Glomerular visceral epithelial cell (primary cell): ENCODE data around the gene RILP.
A peak's percentile ranks its signal among the peaks of the same experiment; 100 is the strongest.

ENCODE experiments used
- DNase-seq: peaks from one replicate; pipeline ENCODE4 v3.0.0-alpha.2; 2016; ENCODE audit errors: extremely low spot score

RILP gene

DNA sequence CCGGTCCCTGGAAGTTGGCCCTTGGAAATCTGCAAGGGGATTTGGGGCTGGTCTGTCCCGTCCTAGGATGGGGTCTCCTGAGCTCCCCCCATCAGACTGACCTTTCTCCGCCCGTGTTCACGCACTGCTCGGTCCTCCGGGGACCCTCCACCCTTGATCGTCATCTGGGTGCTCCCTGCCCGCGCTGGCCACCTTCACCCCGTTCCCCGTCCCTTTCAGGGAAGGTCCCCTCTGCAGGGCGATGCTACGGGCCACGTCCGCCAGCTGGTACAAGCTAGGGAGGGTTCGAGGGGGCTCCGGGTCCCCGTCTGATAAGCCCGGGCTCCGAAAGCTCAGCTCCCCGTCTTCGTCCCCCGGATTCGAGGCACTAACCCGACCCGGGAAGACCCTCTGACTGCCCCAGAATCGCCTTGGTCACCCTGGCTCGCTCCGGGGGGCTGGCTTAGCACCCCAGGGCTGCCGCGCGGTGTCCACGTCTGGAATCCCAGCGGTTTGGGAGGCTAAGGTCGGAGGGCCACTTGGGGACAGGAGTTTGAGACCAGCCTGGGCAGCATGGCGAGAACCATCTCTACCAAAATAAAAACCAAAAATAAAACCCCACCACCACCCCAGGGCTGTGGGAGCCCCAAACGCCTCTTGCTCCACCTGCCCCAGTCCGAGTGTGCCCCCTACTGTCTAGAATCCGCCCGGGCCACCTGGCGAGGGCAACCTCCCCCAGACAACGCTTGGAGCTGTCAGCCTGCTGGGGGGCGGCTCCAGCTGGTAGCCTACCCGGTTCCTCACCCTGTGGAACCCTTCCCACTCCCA, 20.0 kb downstream of the RILP start:
- DNase-seq = peak; percentile 63

DNA sequence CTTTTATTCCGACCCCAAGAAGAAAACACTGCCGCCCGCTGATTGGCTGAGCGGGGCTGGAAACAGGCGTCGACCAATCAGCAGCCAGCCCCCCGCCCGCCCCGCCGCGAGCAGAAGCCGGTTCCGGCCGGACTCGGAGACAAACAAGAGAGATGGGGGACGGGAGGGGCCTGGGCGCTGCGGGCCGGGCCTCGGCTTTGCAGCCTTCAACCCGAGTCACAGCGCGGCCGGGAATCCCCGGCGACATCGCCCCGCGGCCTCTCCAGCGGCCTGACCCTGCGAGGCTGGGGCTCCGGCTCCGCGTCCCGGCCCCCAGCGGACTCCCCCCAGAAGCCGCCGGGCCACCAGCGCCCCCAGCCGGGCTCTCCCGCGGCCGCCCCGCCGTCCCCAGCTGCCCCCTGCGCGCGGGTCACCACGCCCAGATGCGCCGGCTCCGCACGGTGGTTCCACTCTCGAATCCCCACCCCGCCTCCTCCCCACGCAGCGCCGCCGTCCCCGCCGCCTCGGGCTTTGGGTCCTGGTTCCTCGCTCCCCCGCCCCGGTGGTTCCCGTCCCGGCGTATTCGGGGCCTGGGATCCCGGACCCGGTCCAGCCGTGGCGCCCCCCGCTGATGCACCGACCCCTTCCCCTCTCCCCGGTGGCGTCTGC, 20.7 kb downstream of the RILP start:
- peak; percentile 97 for DNase-seq

DNA sequence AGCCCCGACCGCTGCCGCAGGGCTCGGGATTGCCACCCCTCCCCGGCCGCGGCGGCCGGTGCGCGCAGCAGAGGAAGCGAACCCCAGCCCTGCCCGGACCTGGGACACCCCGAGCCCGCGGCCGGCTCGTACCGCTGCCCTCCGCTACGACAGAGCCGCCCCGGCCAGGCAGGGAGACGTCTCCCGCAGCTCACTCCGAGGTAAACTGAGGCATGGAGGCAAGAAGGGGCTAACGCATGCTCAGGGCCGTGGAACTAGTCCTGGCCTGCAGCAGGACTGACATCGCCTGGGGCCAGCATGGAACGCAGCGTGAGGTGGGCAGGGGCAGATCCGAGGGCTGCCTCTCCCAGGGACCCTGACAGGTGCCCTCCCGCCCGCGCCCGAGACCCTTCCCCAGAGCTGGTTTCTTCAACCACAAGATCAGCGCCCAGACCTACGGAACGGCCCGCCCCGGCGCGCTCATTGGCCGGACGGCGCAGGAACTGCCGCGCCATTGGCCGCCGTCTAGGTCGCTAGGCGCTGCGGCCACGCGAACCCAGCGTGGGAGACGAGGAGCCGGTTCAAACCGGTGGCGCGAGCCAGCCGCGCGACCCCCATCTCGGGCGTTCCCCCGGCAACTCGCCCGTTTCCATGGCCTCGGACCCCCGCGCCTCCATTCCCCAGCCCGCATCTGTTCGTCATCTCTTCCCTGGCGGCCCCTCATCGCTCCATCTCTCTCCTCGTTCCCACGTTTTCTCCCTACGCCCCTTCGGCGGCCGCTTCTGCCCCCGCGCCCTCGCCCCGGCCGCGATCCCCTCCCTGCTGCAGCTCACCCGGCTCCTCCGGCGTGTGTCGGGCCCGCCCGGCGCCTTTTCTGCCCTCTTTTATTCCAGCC, 21.4 kb downstream of the RILP start, which contains the start of gene SLC43A2:
Gene SLC43A2 (minus strand): TSS at position 853 of the 874 bp plus-strand sequence. CDS start 960 bp downstream, outside the sequence.
- peak; percentile 79 for DNase-seq

DNA sequence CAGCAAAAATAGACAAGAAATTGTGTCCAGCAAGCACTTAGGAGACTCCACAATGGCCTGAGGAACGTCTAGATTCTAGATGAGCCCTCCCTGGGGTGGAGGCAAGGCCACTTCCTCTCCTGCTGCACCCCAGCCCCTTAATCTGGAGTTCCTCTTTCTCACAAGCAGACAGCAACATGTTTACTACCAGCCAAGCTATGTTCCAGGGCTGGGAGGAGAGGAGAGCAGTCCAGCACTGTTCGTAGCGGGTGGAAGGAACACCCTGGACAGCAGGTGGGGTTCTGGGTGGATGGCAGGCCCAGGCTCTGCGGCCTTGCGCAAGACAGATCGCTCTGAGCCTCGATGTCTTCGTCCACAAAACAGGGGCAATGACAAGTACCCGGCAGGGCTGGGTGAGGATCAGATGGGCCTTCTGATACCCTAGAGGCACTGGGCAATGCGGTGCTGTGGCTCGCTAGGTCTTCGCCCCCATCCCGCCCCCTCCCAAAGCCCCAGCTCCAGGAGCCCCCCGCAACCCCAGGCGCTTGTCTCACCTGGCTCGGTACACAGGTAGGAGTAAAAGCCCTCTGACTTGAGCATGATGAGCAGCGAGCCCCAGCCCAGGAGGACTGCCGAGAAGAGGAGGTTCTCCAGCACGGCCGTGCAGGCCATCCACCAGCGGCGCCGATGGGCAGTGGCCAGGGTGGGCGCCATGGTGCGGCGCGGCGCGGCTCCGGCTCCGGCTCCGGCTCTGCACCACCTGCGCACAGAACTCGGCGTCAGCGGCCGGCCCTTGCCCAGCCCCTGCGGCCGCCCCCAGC, 22.3 kb downstream of the RILP start:
- no peak for DNase-seq

DNA sequence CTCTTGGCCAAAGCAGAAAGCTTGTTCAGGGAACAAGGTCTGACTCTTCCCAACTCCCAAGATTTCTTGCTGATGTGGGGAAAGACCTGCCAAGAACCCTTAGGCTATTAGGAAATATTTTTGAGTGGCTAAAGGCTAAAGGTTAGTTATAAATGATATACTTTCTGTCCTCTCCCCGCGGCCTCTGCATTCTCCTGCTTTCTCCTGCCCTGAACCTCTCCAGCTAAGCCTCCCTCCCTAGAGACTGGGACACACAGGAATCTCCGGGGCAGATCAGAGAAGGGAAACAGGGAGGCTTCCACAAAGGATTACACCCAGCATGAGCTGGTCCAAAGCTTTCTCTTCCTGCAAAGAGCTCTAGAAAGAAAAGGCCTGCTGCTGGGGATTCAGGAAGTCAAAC, 23.3 kb downstream of the RILP start:
- no peak for DNase-seq

DNA sequence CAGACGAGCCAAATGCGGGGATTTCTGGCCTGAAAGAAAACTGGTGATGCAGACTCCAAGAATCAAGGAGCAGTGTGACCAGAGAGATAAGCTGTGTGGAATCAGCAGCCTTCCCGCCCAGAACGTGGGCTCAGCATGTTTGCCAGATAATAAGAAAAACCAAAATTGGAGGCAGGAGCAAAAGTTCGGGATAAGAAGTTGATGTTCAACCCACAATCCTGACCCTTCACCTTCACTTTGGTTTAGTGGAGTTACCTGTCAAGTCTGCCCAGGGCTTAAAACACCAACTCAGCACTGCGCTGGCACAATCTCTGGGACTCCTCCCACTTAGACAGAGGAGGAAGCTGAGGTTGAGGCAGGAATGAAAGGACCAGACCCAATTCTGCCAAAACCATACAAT, 24.1 kb downstream of the RILP start:
- DNase-seq = no peak

DNA sequence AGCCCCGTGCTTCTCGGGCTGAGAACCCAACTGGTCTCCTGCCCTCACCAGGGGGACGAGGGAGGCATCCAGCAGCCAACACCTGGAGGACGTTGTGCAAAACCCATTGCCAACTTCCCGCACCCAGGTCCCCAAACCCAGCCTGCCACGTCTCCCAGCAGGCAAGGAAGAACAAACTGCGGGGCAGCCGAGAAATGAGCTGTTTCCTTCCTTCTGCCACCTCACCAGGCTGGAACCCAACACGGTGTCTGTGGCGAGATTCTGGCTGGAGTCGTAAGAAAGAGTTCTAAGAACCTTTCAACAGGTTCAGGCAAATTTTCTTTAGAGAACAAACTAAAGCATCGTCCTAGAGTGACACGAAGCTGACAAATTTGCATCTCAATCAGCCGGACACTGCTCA, 24.6 kb downstream of the RILP start:
- DNase-seq = no peak

DNA sequence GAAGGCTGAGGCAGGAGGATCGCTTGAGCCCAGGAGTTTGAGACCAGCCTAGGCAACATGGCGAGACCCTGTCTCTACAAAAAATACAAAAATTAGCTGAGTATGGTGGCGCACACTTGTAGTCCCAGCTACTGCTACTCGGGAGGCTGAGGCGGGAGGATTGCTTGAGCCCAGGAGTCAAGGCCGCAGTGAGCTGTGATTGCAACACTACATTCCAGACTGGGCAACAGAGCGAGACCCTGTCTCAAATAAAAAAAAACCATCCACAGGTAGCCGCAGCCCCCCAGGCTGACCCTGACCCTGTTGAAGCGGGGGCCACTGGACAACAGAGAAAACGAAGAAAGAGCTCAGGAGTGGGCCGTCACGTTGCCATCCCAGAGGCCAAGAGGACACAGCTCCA, 25.0 kb downstream of the RILP start:
- no peak for DNase-seq

DNA sequence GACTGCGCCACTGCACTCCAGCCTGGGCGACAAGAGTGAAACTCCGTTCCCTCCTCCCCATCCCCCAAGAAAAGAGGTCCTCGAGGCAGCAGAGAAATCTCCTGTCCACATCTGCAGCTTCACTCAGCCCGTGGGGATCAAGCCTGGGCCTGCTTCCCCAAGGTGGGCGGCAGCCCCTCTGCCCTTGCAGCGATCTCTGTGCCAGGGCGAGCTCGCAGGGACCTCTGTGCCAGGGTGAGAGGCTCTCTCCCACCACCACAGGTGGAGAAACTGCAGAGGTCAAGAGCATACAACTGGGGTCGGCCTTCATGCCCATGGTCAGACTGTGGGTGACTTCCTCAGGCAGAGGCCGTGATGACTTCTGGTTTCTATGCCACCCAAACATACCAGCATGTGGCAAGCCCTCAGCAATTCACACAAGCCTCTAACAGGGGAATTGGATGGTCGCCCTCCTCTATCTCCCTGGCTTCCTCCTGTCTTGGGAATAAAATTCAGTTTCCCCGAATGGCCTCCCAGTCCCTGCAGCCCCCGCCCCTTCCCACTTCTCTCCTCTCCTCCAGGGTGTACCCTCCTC, 26.5 kb downstream of the RILP start:
- DNase-seq = no peak

DNA sequence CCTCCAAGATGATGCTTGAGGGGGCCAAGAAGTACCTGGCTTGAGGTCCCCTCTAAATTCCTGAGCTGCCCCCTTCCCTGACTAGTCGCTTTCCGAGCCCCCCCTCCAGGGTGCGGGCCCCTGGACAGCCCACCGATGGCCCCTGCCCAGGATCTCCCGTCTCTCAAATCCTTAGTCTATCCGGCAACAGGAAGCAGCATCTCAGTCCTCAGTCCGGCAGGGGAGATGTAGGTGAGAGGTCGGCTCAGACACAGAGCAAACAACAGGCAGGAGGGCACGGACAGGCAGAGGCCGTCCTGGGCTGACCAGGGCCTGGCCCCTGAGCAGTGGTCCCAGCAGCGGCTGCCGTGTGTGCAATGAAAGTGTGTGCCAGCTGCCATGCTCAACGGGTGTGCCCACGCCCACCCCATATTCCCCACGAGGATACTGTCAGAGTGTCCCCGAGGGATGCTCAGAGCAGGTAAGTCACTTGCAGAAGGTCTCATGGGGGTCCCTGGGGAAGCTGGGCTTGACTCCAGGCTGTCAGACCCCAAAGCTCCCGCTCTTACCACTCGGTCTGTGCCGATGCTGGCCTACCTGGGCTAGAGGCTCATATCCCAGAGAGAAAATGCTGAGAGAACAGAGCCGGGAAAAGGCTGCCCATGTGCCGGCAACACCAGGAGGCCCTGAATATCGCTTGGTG, 28.3 kb downstream of the RILP start:
- DNase-seq = no peak

DNA sequence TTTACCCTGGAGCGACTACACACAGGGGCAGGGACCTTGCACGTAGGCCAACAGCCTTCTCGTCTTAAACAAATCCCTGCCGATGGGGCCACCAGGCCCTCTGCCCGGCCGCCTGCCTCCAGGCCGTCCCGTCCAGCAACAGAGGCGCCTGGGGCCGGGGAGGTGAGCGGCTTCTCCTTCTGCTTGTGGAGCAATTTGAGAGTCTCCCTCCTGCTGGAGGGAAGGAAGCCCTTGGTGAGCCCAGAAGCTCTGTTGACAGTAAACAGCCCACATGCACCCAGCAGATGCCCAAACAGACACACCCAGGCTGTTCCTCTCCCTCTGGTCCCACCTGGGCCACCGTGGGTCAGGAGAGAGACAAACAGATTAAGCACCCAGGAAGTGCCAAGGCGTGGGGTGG, 29.2 kb downstream of the RILP start:
- DNase-seq = no peak

DNA sequence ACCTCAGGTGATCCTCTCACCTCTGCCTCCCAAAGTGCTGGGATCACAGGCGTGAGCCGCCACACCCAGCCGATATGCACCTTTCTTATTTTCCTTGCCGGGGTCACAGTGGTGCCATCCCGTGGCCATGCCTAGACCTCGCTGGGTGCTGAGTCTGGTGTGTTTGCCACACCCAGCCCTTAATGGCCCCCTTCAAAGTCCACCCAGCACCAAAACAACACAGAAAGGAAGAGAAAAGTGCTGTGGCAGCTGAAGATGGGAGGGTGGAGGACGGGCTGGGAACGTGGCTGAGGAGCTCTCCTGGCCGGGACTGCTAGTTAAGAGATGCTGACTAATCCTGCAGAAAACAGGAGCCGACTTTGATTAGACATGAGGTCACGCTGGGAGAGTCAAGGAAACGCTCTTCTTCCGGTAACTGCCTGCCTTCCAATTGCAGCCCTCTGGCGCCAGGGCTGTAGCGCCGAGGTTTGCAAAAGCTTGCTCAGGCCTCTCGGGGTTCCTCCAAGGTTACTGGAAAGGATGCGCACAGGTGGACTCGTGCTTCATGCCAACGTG, 32.0 kb downstream of the RILP start:
- DNase-seq = peak; percentile 85

DNA sequence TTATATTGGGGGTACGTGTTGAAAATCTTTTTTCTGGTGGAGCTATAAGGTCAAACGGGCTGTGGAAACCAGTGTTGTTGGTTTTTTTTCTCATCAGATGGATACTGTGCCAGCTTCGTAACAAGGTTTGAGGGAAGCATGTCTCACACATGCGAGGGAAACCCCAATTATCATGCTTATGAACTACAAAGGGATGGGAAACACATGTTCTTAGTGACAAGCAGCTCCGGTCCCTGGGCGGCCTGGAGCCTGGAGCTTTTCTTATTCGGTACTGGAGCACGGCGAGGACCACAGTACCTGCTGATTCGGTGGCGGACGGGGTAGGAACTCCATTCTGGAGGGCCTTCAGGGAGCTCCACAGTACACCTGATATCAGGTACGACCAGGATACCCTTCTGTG, 33.6 kb downstream of the RILP start:
- DNase-seq = no peak

DNA sequence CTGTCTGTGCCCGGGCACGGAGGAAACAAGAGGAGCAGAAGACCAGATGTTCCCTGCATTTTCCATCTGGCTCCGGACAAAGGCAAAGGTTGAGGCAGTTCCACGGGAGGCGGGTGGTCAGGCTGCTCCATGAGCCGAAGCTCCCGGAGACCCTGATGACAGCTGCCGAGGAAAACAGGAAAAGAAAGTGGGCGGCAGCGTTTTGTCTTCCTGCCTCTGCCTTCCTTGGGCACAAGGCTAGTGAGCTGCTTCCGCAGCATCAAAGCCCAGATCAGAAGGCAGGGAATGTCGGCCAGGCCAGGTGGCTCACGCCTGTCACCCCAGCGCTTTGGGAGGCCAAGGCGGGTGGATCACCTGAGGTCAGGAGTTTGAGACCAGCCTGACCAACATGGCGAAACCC, 37.3 kb downstream of the RILP start:
- DNase-seq = no peak

DNA sequence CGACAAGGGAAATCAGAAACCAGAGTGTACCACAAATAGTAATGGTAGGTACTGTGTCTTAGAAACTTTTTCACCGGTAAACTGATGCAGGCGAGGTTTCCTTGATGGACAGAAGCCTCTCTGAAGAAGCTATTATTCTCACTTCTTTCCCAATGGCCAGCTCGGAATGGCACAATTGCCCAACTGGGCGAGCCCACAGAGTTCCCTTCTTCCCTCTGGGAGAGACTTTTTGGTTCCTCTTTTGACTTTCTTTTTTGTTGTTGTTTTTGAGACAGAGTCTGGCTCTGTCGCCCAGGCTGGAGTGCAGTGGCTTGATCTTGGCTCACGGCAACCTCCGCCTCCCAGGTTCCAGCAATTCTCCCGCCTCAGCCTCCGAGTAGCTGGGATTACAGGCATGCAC, 38.0 kb downstream of the RILP start:
- no peak for DNase-seq

DNA sequence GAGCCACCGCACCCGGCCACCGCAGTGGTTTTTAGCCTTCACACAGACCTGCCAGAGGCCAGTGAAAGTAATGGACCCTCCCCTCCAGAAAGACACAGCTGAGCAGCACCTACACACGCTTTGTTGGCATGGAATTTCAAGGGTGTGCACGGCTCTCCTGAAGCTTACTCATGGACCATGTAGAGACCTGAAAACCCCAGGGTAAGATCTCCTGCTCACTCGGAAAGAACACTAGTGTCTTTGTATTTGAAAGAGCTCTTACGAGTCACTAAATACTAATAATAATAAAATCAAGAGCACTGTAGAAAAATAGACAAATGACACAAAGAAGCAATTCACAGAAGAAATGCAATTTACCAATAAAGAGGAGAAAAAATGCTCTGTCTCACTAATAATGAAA, 41.0 kb downstream of the RILP start:
- no peak for DNase-seq

DNA sequence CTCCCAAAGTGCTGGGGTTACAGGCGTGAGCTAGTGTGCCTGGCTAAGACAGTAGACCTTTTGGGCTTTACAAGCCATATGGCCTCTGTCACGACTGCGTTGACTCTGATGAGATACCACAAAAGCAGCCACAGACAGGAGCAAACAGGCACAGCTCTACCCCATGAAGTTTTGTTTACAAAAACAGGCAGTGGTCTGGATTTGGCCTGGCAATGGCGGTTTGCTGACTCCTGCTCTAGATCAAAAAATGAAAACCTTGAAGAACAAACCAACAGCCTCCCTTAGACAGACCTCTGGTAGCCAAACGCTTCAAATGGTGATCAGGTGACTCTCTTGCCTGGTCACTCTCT, 41.7 kb downstream of the RILP start:
- DNase-seq = no peak

DNA sequence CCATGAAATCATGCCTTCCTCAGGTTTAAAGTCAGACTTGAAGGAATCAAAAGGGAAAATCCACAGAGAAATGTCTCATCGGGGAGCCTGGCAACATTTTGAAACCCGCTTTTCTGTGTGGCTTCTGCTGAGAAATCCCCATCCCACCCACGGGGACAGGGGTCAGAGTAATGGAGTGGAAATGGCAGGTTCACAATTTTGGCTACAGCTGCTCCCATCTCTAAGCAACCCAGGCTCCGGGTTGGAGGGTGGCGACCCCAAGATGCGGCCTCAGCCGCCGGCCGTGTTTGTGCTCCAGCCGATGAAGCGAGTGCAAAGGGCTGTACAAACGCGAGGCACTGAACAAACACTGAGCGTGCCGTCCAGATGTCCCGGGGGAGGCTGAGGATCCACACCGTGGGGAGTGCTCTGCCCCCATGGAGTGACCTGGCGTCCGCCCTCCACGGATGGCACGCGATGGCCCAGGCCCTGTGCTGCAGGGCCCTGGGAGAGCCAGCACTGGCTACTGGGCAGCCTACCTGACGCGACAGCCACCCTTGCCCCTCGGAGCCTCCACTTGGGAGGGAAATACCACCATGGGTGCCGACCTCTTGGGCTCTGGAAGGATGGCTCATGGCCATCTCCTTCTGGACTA, 43.2 kb downstream of the RILP start:
- no peak for DNase-seq

DNA sequence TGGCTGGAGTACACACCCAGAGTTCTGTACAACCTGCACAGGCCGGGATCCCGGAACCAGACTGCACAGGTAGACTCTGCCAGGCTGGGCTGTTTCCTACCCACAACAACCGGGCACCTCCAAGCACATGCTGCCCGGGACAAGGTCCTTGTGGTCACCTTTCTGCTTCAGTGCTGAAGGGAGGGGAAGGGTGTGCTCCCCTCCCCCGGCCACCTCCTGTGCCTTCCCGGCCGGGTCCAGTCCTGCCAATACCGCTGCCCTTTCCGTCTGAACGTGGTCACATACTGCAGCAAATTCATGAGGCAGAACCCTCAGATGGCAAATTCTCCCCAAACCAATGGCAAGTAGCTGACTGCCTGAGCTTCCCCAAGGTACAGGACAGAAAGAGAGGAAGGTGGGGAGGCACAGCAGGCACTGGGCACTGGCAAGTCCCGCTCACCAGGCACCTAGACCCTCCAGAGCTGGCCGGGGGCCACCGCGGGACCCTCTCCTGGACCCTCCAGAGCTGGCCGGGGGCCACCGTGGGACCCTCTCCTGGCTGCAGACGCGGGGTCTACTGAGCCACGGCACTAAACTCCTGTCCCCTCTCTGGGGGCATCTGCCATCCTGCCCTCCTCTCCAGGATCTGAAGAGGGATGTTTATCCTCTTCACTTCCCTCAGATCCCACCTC, 43.9 kb downstream of the RILP start:
- no peak for DNase-seq
